PC-3 (cell line): ENCODE measurements around the gene ARHGAP15.

ENCODE experiments used
- CTCF ChIP-seq: fragments of 300-600 bp; sonication (generic); conservative IDR thresholded peaks from 2 replicates; pipeline ENCODE4 v1.5.1; 2017; ENCODE audit warnings: antibody characterized with exemption, low read depth, mild to moderate bottlenecking, low read length
- EZH2phosphoT487 ChIP-seq: fragments of 300-600 bp; sonication (generic); IDR thresholded peaks from 2 replicates; pipeline ENCODE4 v1.6.1; 2018; ENCODE audit warnings: mild to moderate bottlenecking, antibody characterized with exemption, low read length, borderline replicate concordance

- TF ChIP-seq EZH2phosphoT487 = no peak
- no peak for TF ChIP-seq CTCF
These were observed 159.8 kb downstream of the ARHGAP15 start for GRCh38 chr2:143289025-143289424.
